ENCODE measurements around the gene CHST11. TPM values are rescaled to one million over a fixed set of nuclear protein-coding genes. Genes with fewer than 3 reads are reported as not detected.

Gene CHST11
- total RNA-seq, 1 experiment from 2014 or later: 6.7 TPM

DNA sequence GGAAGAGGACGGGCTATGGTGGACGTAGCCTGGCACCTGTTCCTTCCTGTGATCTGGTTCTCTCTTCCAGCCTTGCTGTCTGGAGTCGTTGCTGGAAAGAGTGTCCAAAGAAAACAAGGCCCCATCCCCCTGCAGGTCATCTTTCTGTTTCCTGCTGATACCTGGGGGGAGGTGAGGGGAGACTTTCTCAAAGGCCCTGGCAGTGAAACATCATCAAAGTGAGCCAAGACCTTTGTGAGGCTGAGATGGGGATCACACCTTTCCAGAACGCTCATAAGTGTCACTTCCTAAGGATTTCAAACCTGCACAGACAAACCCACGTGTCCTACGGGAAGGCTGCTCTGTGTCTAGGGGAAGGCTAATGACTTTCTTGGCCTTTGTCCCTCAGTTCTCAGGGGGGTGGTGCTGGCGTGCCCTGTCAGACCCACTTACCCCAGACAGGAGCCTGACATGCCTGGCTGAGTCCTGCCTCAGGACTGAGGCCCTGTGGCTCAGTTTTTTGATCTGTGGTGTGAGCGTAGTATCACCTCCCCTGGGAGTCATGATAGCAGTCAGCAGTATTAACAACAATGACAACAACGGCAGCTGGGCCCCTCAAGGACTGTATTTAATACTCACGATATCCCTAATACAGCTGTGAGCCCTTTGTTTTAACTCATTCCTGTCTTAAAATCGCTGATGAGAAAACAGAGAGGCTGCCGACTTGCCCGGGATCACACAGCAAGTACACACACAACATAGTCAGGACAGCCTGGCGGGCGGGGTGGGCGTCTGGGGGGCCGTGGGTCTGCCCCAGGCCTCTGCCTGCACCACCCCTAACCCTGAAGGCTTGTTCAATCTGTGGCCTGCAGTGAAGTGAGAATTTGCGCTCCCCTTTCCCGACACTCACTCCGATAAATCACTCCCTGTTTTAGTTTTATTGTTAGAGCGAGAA, 266.1 kb downstream of the CHST11 start:
- Mint-ChIP-seq H3K4me1 (peaks cover 29 to 48% of the 10 kb centered on the region in 2 experiments), H3K36me3 (ENCODE audit: insufficient read depth in 1 of 3, low read depth in 3 of 3) (no peaks in the 10 kb centered on the region), H3K4me3 (peak overlapping the region in 1 of 2 experiments; percentile 55; a peak in 2 of 5 replicates), H3K27me3 (ENCODE audit: low read depth) (no peaks in the 10 kb centered on the region), H3K27ac (peak overlapping the region; percentile 41 to 97 (median 92)), H3K9me3 (no peaks in the 10 kb centered on the region)
- no peak overlapping the region for H3K4ac ChIP-seq (ENCODE audit: low read depth, low read length)
- no peak overlapping the region for H3K27ac ChIP-seq (ENCODE audit: insufficient read length, low read depth, low read length)
- no peak overlapping the region for H3K9ac ChIP-seq (ENCODE audit: extremely low read depth, insufficient read length, low read length)
- H3K79me1 ChIP-seq (ENCODE audit: insufficient read depth, low read depth, low read length, poor library complexity, severe bottlenecking): no peaks in the 10 kb centered on the region
- H2AK5ac ChIP-seq (ENCODE audit: insufficient read length, low read length): no peak overlapping the region
- no peak overlapping the region for H2BK12ac ChIP-seq (ENCODE audit: insufficient read length, low read depth, low read length)
- no peak overlapping the region for H3K4me2 ChIP-seq (ENCODE audit: insufficient read depth, insufficient read length, low read length)
- TF ChIP-seq, protein P1, sequence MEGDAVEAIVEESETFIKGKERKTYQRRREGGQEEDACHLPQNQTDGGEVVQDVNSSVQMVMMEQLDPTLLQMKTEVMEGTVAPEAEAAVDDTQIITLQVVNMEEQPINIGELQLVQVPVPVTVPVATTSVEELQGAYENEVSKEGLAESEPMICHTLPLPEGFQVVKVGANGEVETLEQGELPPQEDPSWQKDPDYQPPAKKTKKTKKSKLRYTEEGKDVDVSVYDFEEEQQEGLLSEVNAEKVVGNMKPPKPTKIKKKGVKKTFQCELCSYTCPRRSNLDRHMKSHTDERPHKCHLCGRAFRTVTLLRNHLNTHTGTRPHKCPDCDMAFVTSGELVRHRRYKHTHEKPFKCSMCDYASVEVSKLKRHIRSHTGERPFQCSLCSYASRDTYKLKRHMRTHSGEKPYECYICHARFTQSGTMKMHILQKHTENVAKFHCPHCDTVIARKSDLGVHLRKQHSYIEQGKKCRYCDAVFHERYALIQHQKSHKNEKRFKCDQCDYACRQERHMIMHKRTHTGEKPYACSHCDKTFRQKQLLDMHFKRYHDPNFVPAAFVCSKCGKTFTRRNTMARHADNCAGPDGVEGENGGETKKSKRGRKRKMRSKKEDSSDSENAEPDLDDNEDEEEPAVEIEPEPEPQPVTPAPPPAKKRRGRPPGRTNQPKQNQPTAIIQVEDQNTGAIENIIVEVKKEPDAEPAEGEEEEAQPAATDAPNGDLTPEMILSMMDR (conservative IDR thresholded peaks at IDR 0.05): no peak
- peaks cover 8% of the 10 kb centered on the region; the same call in 1 of the 2 replicates for H3K4me1 ChIP-seq (ENCODE audit: insufficient read depth, low read length)
- no peak overlapping the region for H2BK5ac ChIP-seq (ENCODE audit: insufficient read length, low read length)
- H4K91ac ChIP-seq (ENCODE audit: insufficient read length, low read depth, low read length): no peak overlapping the region
- no peaks in the 10 kb centered on the region for H3K79me2 ChIP-seq (ENCODE audit: insufficient read depth, low read length)
- H2BK15ac ChIP-seq (ENCODE audit: low read depth, low read length): no peak overlapping the region
- no peaks in the 10 kb centered on the region for H3K23me2 ChIP-seq (ENCODE audit: insufficient read length, low read depth, low read length, poor library complexity, severe bottlenecking)
- H3K9me3 ChIP-seq (ENCODE audit: control insufficient read depth, low read depth, low read length): no peaks in the 10 kb centered on the region
- H4K5ac ChIP-seq (ENCODE audit: insufficient read length, low read depth, low read length): no peak overlapping the region
- H4K20me1 ChIP-seq (ENCODE audit: control insufficient read depth, insufficient read depth, insufficient read length): no peaks in the 10 kb centered on the region
- H2AFZ ChIP-seq (ENCODE audit: low read length): no peak overlapping the region
- H3T11ph ChIP-seq (ENCODE audit: low read length): no peak overlapping the region
- H3K27me3 ChIP-seq (ENCODE audit: insufficient read depth, low read length): no peaks in the 10 kb centered on the region
- no peak for DNase-seq
- H3K23ac ChIP-seq (ENCODE audit: insufficient read length, low read depth, low read length): no peak overlapping the region
- no peak overlapping the region for H4K8ac ChIP-seq (replicated peaks; ENCODE audit: insufficient read length, low read depth, low read length)
- H3K56ac ChIP-seq (ENCODE audit: insufficient read length, low read depth, low read length): no peak overlapping the region
- no peak overlapping the region for H2BK20ac ChIP-seq (ENCODE audit: low read depth, low read length, poor library complexity, severe bottlenecking)
- peak overlapping the region; percentile 33; the same call in 1 of the 2 replicates for H3K14ac ChIP-seq (ENCODE audit: insufficient read depth, low read length)
- peak overlapping the region; percentile 32 for H3K18ac ChIP-seq (ENCODE audit: insufficient read length, low read depth, low read length)
- WGBS (ENCODE audit: extremely low coverage, insufficient read length, low lambda C conversion rate): no CpG with 5 or more reads among the region's 21 CpGs
- no peak overlapping the region for H2BK120ac ChIP-seq (ENCODE audit: low read depth, low read length, poor library complexity, severe bottlenecking)
